Fibroblast of lung (primary cell): Measurements from ENCODE around the gene DAGLB.

ENCODE experiments used
- EZH2 ChIP-seq: IDR thresholded peaks from 2 replicates; pipeline ENCODE4 v1.5.1; 2012; ENCODE audit warnings: low read length, control low read depth, mild to moderate bottlenecking; ENCODE audit errors: missing control alignments
- TF ChIP-seq, protein P1 (sequence below), 2 donors: IDR thresholded peaks in 1 of 2; conservative IDR thresholded peaks in 1 of 2; 1 replicate in 1 of 2; 2 replicates in 1 of 2; pipeline ENCODE4 v1.5.1; 2011 to 2012; ENCODE audit warnings: low read length in 2 of 2, control low read depth in 1 of 2, inconsistent platforms in 1 of 2, low read depth in 1 of 2, mild to moderate bottlenecking in 1 of 2

DNA sequence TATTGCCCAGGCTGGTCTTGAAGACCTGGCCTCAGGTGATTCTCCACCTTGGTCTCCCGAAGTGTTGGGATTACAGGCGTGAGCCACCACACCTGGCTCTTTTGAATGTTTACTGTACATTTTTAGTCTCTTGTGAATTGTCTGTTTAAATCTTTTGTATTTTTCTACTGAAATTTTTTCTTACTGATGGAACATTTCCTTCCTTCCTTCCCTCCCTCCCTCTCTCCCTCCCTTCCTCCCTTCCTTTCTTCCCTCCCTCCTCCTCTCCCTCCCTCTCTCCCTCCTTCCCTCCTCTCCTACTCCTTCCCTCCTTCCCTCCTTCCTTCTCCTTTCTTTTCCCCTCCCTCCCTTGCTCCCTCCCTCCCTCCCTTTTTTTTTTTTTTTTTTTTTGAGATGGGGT, 58.0 kb downstream of the DAGLB start:
- TF ChIP-seq, protein P1, sequence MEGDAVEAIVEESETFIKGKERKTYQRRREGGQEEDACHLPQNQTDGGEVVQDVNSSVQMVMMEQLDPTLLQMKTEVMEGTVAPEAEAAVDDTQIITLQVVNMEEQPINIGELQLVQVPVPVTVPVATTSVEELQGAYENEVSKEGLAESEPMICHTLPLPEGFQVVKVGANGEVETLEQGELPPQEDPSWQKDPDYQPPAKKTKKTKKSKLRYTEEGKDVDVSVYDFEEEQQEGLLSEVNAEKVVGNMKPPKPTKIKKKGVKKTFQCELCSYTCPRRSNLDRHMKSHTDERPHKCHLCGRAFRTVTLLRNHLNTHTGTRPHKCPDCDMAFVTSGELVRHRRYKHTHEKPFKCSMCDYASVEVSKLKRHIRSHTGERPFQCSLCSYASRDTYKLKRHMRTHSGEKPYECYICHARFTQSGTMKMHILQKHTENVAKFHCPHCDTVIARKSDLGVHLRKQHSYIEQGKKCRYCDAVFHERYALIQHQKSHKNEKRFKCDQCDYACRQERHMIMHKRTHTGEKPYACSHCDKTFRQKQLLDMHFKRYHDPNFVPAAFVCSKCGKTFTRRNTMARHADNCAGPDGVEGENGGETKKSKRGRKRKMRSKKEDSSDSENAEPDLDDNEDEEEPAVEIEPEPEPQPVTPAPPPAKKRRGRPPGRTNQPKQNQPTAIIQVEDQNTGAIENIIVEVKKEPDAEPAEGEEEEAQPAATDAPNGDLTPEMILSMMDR (conservative IDR thresholded peaks at IDR 0.05 in 1 of 2, IDR thresholded peaks at IDR 0.05 in 1 of 2; ENCODE audit: low read depth in 1 of 2, low read length in 2 of 2): no peak
- TF ChIP-seq EZH2: no peak
